KMS-11 (cell line): ENCODE results near the gene CFB.
A peak's percentile ranks its signal among the peaks of the same experiment; 100 is the strongest.

Source experiments
- H2AFZ ChIP-seq: fragments of 200-600 bp; sonication (generic); 2 replicates; pipeline ENCODE4 v1.6.1; 2016; ENCODE audit warnings: antibody characterized with exemption, mixed run types, low read depth
- H3K27ac ChIP-seq: fragments of 200-600 bp; sonication (generic); 2 replicates; pipeline ENCODE4 v1.6.1; 2016; ENCODE audit warnings: mild to moderate bottlenecking, mixed run types
- H3K27me3 ChIP-seq: fragments of 200-600 bp; sonication (generic); 2 replicates; pipeline ENCODE4 v1.6.1; 2017; ENCODE audit warnings: mild to moderate bottlenecking, low read depth, mixed run types, moderate library complexity; ENCODE audit not compliant: insufficient read depth
- H3K36me3 ChIP-seq: fragments of 200-600 bp; sonication (generic); 2 replicates; pipeline ENCODE4 v1.6.1; 2017; ENCODE audit warnings: mild to moderate bottlenecking, mixed run types; ENCODE audit not compliant: insufficient read depth
- H3K4me1 ChIP-seq: fragments of 200-600 bp; sonication (generic); 2 replicates; pipeline ENCODE4 v1.6.1; 2016; ENCODE audit warnings: mild to moderate bottlenecking, low read depth, mixed run types; ENCODE audit not compliant: poor library complexity, severe bottlenecking
- H3K4me2 ChIP-seq: fragments of 200-600 bp; sonication (generic); 2 replicates; pipeline ENCODE4 v1.7.0; 2016; ENCODE audit warnings: mild to moderate bottlenecking, mixed run types
- H3K4me3 ChIP-seq: fragments of 200-600 bp; sonication (generic); IDR thresholded peaks from 2 replicates; pipeline ENCODE4 v1.6.1; 2017; ENCODE audit warnings: low read depth, low read length, mixed read lengths; ENCODE audit not compliant: insufficient read depth
- H3K79me2 ChIP-seq: fragments of 200-600 bp; sonication (generic); 2 replicates; pipeline ENCODE4 v1.6.1; 2016; ENCODE audit warnings: low read depth, mixed run types; ENCODE audit not compliant: insufficient read depth
- H3K9ac ChIP-seq: fragments of 200-600 bp; sonication (generic); 2 replicates; pipeline ENCODE4 v1.6.1; 2016; ENCODE audit warnings: mild to moderate bottlenecking, mixed run types
- H4K20me1 ChIP-seq: fragments of 200-600 bp; sonication (generic); 2 replicates; pipeline ENCODE4 v1.6.1; 2016; ENCODE audit warnings: mild to moderate bottlenecking, mixed run types; ENCODE audit not compliant: insufficient read depth
- TF ChIP-seq, protein P1 (sequence below): fragments of 200-600 bp; sonication (generic); conservative IDR thresholded peaks from 2 replicates; pipeline ENCODE4 v1.6.1; 2017; ENCODE audit warnings: low read depth, mild to moderate bottlenecking, antibody characterized with exemption, low read length, moderate library complexity, mixed read lengths

The CFB gene

DNA sequence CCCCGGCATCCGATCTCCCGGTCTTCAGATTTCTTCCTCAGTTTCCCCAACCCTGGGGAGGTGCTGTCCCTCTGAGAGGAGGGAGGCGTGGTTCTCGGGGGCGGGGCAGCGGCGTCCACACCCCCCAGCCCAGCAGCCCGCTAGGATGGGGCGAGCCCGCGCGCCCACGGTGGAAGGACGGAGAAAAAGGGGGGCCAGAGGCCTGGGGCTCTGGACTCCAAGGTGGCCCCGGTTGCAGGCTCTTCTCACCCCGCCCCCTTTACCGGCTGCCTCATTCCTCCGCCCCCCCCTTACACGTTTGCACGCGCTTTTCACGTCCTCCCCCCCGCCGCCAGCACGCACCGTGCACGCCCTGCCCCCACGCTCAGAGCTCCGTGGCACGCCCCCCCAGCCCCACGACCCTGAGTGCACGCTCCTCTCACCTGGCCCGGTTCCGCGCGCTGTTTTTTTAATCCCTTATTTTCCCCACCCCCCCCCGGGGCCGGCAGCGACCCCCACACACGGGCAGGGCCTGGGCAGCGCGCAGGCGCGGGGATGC, 44.4 kb upstream of the CFB start:
- H3K36me3 ChIP-seq, result no peaks in the 10 kb centered on the region
- H3K79me2 ChIP-seq, result peaks cover 10% of the 10 kb centered on the region
- H3K4me2 ChIP-seq, result peak overlapping the region; percentile 92; the same call in 1 of the 2 replicates
- H3K27me3 ChIP-seq, result no peaks in the 10 kb centered on the region; the same call in 1 of the 2 replicates
- H3K27ac ChIP-seq, result peak overlapping the region; percentile 46; the same call in 1 of the 2 replicates
- H2AFZ ChIP-seq, result peak overlapping the region; percentile 66; the same call in 1 of the 2 replicates
- H4K20me1 ChIP-seq, result no peaks in the 10 kb centered on the region
- peaks cover 20% of the 10 kb centered on the region for H3K4me1 ChIP-seq
- H3K4me3 ChIP-seq, result no peak overlapping the region
- H3K9ac ChIP-seq, result peak overlapping the region; percentile 61; the same call in 1 of the 2 replicates
- TF ChIP-seq, protein P1, sequence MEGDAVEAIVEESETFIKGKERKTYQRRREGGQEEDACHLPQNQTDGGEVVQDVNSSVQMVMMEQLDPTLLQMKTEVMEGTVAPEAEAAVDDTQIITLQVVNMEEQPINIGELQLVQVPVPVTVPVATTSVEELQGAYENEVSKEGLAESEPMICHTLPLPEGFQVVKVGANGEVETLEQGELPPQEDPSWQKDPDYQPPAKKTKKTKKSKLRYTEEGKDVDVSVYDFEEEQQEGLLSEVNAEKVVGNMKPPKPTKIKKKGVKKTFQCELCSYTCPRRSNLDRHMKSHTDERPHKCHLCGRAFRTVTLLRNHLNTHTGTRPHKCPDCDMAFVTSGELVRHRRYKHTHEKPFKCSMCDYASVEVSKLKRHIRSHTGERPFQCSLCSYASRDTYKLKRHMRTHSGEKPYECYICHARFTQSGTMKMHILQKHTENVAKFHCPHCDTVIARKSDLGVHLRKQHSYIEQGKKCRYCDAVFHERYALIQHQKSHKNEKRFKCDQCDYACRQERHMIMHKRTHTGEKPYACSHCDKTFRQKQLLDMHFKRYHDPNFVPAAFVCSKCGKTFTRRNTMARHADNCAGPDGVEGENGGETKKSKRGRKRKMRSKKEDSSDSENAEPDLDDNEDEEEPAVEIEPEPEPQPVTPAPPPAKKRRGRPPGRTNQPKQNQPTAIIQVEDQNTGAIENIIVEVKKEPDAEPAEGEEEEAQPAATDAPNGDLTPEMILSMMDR, result no peak

DNA sequence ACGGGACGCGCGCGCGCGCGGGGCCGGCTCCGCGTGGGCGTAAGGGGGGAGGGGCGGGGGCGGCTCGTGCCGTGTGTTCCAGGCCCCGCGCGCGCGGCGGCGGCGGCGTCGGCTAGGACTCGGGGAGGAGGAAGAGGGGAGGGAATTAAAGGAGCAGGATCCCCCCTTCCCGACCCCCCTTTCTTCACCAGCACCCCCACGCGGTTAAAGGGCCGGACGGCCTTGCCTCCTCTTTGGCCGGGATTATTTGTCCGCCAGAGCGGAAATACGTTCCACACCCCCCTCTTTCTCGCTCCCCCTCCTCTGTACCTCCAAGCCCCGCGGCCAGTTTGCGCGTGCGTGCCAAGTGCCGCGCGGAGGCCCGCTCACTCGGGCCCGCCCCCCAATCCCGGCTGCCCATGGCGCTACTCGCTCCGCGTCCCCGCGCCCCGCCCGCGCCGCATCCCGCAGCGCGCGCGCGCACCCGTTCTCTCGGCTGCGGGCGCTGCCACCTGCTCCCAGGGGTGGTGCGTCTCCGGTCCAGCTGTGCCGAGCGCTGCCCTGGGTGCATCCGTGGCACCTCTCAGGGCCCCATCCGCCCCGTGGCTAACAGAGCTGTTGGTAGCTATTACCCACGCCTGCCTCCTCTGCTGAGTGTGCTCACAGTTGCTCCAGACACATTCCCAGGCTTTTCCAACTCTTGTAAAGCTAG, 43.8 kb upstream of the CFB start, which contains the start of gene ZBTB12:
Gene ZBTB12 (minus strand): TSS at position 134 of the 691 bp plus-strand sequence. CDS start 781 bp downstream, outside the sequence.
- Histone ChIP-seq H3K36me3 (no peaks in the 10 kb centered on the region), H3K27me3 (no peaks in the 10 kb centered on the region; the same call in 1 of the 2 replicates), H4K20me1 (no peaks in the 10 kb centered on the region), H3K27ac (peak within 1 kb of the TSS; percentile 46; the same call in 1 of the 2 replicates), H3K79me2 (peaks cover 5% of the 10 kb centered on the region; the same call in 1 of the 2 replicates), H2AFZ (peak within 1 kb of the TSS; percentile 66), H3K4me3 (no peak within 1 kb of the TSS), H3K4me1 (peaks cover 22% of the 10 kb centered on the region), H3K4me2 (peak within 1 kb of the TSS; percentile 92), H3K9ac (peak within 1 kb of the TSS; percentile 61; the same call in 1 of the 2 replicates)
- TF ChIP-seq, protein P1, result no peak

DNA sequence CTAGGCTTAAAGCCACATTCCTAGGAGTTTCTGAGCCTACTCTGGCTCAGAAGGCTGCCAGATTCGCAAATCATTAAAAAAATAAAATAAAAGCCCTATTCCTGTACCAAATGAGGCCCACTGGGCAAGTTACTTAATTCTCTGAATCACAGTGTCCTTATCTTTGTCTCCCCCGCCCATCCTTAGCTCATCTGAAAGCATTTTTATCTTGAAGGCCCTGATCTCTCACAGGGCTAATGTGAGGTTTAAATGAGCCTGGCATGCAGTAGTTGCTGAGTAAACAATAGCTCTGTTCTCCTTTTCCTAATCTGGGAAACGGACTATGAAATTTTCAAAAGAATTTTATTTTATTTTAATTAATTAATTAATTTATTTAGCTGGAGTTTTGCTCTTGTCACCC, 41.9 kb upstream of the CFB start:
- peaks cover 28% of the 10 kb centered on the region for H3K4me1 ChIP-seq
- H3K36me3 ChIP-seq, result no peaks in the 10 kb centered on the region
- no peaks in the 10 kb centered on the region for H4K20me1 ChIP-seq
- no peak overlapping the region for H3K4me2 ChIP-seq
- TF ChIP-seq, protein P1, result no peak
- H3K27ac ChIP-seq, result no peak overlapping the region
- no peak overlapping the region for H3K9ac ChIP-seq
- H3K79me2 ChIP-seq, result no peaks in the 10 kb centered on the region
- H3K27me3 ChIP-seq, result no peaks in the 10 kb centered on the region; the same call in 1 of the 2 replicates
- H2AFZ ChIP-seq, result no peak overlapping the region
- H3K4me3 ChIP-seq, result no peak overlapping the region

DNA sequence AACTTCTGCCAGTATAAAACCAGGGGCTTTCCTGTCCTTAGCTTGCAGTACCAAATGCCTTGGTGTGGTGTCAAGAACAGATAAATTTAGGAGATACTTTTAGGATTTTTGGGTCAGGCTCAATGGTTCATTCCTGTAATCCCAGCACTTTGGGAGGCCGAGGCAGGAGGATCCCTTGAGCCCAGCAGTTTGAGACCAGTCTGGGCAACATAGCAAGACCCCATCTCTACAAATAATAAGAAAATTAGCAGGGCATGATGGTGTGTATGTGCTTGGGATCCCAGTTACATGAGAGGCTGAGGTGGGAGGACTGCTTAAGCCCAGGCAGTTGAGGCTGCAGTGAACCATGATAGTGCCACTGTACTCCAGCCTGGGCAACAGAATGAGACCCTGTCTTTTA, 40.9 kb upstream of the CFB start:
- Histone ChIP-seq H2AFZ (no peak overlapping the region), H3K79me2 (no peaks in the 10 kb centered on the region), H3K4me3 (no peak overlapping the region), H3K4me2 (no peak overlapping the region), H3K9ac (no peak overlapping the region), H3K27ac (no peak overlapping the region), H3K27me3 (no peaks in the 10 kb centered on the region; the same call in 1 of the 2 replicates), H3K4me1 (peaks cover 28% of the 10 kb centered on the region), H4K20me1 (no peaks in the 10 kb centered on the region), H3K36me3 (no peaks in the 10 kb centered on the region)
- TF ChIP-seq, protein P1, result no peak
